ENCODE data around the gene SRP9.
"Not testable (repeated sequence)": the region's sequence is repeated elsewhere in the genome, so short reads cannot be mapped to it uniquely, and the experiment has no call there.

DNA sequence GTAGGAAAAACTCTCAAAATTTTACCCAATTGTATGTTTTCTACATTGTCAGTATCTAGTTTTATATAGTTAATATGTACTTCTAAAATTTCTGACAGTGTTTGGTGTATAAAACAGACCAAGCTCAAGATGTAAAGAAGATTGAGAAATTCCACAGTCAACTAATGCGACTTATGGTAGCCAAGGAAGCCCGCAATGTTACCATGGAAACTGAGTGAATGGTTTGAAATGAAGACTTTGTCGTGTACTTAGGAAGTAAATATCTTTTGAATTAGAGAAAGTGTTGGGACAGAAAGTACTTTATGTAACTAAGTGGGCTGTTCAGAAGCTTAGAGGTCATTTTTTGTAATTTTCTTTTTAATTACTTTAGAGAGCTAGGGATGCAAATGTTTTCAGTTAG, 11.5 kb downstream of the SRP9 start:
- TF ChIP-seq POLR2AphosphoS5 (IDR thresholded peaks at IDR 0.05; ENCODE audit: low read depth, low read length); TCF7L2 (IDR thresholded peaks at IDR 0.05; ENCODE audit: low read depth, low read length); SIN3A (IDR thresholded peaks at IDR 0.05; ENCODE audit: borderline replicate concordance, insufficient read depth, low read depth, low read length): not testable (repeated sequence)
- TF ChIP-seq, protein P1, sequence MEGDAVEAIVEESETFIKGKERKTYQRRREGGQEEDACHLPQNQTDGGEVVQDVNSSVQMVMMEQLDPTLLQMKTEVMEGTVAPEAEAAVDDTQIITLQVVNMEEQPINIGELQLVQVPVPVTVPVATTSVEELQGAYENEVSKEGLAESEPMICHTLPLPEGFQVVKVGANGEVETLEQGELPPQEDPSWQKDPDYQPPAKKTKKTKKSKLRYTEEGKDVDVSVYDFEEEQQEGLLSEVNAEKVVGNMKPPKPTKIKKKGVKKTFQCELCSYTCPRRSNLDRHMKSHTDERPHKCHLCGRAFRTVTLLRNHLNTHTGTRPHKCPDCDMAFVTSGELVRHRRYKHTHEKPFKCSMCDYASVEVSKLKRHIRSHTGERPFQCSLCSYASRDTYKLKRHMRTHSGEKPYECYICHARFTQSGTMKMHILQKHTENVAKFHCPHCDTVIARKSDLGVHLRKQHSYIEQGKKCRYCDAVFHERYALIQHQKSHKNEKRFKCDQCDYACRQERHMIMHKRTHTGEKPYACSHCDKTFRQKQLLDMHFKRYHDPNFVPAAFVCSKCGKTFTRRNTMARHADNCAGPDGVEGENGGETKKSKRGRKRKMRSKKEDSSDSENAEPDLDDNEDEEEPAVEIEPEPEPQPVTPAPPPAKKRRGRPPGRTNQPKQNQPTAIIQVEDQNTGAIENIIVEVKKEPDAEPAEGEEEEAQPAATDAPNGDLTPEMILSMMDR (IDR thresholded peaks at IDR 0.05) = not testable (repeated sequence)
- TF ChIP-seq, protein P2, sequence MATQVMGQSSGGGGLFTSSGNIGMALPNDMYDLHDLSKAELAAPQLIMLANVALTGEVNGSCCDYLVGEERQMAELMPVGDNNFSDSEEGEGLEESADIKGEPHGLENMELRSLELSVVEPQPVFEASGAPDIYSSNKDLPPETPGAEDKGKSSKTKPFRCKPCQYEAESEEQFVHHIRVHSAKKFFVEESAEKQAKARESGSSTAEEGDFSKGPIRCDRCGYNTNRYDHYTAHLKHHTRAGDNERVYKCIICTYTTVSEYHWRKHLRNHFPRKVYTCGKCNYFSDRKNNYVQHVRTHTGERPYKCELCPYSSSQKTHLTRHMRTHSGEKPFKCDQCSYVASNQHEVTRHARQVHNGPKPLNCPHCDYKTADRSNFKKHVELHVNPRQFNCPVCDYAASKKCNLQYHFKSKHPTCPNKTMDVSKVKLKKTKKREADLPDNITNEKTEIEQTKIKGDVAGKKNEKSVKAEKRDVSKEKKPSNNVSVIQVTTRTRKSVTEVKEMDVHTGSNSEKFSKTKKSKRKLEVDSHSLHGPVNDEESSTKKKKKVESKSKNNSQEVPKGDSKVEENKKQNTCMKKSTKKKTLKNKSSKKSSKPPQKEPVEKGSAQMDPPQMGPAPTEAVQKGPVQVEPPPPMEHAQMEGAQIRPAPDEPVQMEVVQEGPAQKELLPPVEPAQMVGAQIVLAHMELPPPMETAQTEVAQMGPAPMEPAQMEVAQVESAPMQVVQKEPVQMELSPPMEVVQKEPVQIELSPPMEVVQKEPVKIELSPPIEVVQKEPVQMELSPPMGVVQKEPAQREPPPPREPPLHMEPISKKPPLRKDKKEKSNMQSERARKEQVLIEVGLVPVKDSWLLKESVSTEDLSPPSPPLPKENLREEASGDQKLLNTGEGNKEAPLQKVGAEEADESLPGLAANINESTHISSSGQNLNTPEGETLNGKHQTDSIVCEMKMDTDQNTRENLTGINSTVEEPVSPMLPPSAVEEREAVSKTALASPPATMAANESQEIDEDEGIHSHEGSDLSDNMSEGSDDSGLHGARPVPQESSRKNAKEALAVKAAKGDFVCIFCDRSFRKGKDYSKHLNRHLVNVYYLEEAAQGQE (IDR thresholded peaks at IDR 0.05; ENCODE audit: insufficient read depth in 1 of 2, low read depth in 2 of 2, low read length in 1 of 2) = not testable (repeated sequence)

Measured in Panc1 (cell line).